Measurements from ENCODE around the gene CDK5RAP3. TPM values are rescaled to one million over a fixed set of nuclear protein-coding genes. Genes with fewer than 3 reads are reported as not detected.

The CDK5RAP3 gene
- total and polyA plus RNA-seq, 2 of the 13 experiments (the other 11 are each of a cell fraction or from before 2014, with no cell fraction given), result 128 to 154 TPM

DNA sequence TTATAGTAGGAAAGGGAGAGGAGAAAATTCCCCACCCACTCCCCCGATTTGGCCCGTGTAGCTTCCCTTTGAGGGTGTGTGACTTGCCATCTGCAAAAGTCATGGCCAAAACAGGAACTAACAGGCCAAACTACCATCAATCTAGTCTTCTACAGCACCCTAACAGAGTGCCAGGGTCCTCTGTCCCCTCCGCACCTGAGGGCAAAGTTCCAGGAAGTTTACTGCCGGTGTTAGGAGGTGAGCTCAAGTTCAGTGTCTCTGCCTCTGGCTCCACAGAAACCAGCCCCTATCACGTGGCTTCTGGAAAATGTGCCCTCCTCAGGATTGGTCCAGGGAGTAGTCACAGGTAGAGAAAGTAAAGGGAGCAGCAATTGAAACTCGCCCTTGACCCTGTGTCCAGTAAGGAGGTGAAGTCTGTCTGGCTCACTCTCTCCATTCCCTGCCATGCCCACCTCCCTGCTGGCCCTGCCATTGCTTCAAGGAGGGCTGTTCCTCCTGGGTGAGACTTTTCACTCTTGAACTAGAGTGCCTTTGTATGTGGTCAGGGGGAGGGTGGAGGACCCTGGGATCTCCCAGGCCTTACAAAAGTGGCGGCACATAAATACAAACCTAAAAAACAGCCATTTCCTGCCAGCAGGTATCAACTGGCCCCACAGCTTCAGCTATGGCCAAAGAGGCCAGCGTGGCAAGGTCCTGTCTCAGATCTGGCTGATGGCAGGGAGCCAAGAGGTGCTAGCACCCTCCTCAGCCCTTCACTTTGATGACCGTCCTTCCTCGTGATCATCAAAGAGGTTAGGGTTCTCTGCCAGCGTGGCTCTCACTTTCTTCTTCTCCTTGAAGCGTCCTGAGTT lies 18.5 kb upstream of the CDK5RAP3 start (continued):
- TF ChIP-seq, protein P1, sequence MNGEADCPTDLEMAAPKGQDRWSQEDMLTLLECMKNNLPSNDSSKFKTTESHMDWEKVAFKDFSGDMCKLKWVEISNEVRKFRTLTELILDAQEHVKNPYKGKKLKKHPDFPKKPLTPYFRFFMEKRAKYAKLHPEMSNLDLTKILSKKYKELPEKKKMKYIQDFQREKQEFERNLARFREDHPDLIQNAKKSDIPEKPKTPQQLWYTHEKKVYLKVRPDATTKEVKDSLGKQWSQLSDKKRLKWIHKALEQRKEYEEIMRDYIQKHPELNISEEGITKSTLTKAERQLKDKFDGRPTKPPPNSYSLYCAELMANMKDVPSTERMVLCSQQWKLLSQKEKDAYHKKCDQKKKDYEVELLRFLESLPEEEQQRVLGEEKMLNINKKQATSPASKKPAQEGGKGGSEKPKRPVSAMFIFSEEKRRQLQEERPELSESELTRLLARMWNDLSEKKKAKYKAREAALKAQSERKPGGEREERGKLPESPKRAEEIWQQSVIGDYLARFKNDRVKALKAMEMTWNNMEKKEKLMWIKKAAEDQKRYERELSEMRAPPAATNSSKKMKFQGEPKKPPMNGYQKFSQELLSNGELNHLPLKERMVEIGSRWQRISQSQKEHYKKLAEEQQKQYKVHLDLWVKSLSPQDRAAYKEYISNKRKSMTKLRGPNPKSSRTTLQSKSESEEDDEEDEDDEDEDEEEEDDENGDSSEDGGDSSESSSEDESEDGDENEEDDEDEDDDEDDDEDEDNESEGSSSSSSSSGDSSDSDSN (CRISPR knock-in tag; IDR thresholded peaks at IDR 0.05), result 0 out of 2 replicates have a peak, but pooled peaks have one; percentile 16
- no peak for TF ChIP-seq NFE2 (CRISPR knock-in tag; IDR thresholded peaks at IDR 0.05)
- TF ChIP-seq, protein P2, sequence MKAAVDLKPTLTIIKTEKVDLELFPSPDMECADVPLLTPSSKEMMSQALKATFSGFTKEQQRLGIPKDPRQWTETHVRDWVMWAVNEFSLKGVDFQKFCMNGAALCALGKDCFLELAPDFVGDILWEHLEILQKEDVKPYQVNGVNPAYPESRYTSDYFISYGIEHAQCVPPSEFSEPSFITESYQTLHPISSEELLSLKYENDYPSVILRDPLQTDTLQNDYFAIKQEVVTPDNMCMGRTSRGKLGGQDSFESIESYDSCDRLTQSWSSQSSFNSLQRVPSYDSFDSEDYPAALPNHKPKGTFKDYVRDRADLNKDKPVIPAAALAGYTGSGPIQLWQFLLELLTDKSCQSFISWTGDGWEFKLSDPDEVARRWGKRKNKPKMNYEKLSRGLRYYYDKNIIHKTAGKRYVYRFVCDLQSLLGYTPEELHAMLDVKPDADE (CRISPR knock-in tag; IDR thresholded peaks at IDR 0.05), result no peak
- no peak for TF ChIP-seq SMAD9 (CRISPR knock-in tag; IDR thresholded peaks at IDR 0.05)
- no peak for TF ChIP-seq ZNF251 (CRISPR knock-in tag; IDR thresholded peaks at IDR 0.05)
- TF ChIP-seq MAFK (conservative IDR thresholded peaks at IDR 0.05 in 1 of 2, IDR thresholded peaks at IDR 0.05 in 1 of 2; ENCODE audit: low read length in 2 of 2), result no peak
- TF ChIP-seq, protein P3, sequence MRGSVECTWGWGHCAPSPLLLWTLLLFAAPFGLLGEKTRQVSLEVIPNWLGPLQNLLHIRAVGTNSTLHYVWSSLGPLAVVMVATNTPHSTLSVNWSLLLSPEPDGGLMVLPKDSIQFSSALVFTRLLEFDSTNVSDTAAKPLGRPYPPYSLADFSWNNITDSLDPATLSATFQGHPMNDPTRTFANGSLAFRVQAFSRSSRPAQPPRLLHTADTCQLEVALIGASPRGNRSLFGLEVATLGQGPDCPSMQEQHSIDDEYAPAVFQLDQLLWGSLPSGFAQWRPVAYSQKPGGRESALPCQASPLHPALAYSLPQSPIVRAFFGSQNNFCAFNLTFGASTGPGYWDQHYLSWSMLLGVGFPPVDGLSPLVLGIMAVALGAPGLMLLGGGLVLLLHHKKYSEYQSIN (CRISPR knock-in tag; IDR thresholded peaks at IDR 0.05; ENCODE audit: borderline replicate concordance), result no peak
- TF ChIP-seq, protein P4, sequence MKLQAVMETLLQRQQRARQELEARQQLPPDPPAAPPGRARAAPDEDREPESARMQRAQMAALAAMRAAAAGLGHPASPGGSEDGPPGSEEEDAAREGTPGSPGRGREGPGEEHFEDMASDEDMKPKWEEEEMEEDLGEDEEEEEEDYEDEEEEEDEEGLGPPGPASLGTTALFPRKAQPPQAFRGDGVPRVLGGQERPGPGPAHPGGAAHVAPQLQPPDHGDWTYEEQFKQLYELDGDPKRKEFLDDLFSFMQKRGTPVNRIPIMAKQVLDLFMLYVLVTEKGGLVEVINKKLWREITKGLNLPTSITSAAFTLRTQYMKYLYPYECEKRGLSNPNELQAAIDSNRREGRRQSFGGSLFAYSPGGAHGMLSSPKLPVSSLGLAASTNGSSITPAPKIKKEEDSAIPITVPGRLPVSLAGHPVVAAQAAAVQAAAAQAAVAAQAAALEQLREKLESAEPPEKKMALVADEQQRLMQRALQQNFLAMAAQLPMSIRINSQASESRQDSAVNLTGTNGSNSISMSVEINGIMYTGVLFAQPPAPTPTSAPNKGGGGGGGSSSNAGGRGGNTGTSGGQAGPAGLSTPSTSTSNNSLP (IDR thresholded peaks at IDR 0.05; ENCODE audit: low read depth, low read length), result no peak
- TF ChIP-seq RFX3 (CRISPR knock-in tag; IDR thresholded peaks at IDR 0.05), result no peak
- TF ChIP-seq SKI (IDR thresholded peaks at IDR 0.05; ENCODE audit: partially characterized antibody), result peak; percentile 86
- TF ChIP-seq, protein P5, sequence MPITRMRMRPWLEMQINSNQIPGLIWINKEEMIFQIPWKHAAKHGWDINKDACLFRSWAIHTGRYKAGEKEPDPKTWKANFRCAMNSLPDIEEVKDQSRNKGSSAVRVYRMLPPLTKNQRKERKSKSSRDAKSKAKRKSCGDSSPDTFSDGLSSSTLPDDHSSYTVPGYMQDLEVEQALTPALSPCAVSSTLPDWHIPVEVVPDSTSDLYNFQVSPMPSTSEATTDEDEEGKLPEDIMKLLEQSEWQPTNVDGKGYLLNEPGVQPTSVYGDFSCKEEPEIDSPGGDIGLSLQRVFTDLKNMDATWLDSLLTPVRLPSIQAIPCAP (CRISPR knock-in tag; IDR thresholded peaks at IDR 0.05; ENCODE audit: low read depth), result no peak
- TF ChIP-seq RELA (CRISPR knock-in tag; IDR thresholded peaks at IDR 0.05), result no peak
- TF ChIP-seq U2AF2 (IDR thresholded peaks at IDR 0.05; ENCODE audit: low read depth, low read length), result no peak
- TF ChIP-seq, protein P6, sequence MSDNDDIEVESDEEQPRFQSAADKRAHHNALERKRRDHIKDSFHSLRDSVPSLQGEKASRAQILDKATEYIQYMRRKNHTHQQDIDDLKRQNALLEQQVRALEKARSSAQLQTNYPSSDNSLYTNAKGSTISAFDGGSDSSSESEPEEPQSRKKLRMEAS (IDR thresholded peaks at IDR 0.05), result peak; percentile 78
- no peak for TF ChIP-seq ZNF747 (CRISPR knock-in tag; IDR thresholded peaks at IDR 0.05; ENCODE audit: borderline replicate concordance)
- TF ChIP-seq ZNF326 (CRISPR knock-in tag; IDR thresholded peaks at IDR 0.05; ENCODE audit: borderline replicate concordance), result no peak
- no peak for TF ChIP-seq ZNF543 (CRISPR knock-in tag; IDR thresholded peaks at IDR 0.05)
- no peak for TF ChIP-seq LCORL (IDR thresholded peaks at IDR 0.05)
- peak; percentile 97 for TF ChIP-seq LCORL (CRISPR knock-in tag; IDR thresholded peaks at IDR 0.05)
- no peak for TF ChIP-seq ZNF260 (CRISPR knock-in tag; IDR thresholded peaks at IDR 0.05; ENCODE audit: borderline replicate concordance, low read depth)
- no peak for TF ChIP-seq ZNF207 (IDR thresholded peaks at IDR 0.05; ENCODE audit: borderline replicate concordance)
- no peak for TF ChIP-seq ZNF7 (CRISPR knock-in tag; IDR thresholded peaks at IDR 0.05)
- no peak for TF ChIP-seq ZNF234 (CRISPR knock-in tag; conservative IDR thresholded peaks at IDR 0.05)
